Measurements from ENCODE around the gene HES2.

- TF ChIP-seq CTCF (conservative IDR thresholded peaks at IDR 0.05; ENCODE audit: low read depth, low read length) (peak; percentile 51), ELK1 (IDR thresholded peaks at IDR 0.05; ENCODE audit: borderline replicate concordance, low read depth, low read length) (no peak), POLR2A (IDR thresholded peaks at IDR 0.05; ENCODE audit: low read depth, low read length) (no peak), BHLHE40 (IDR thresholded peaks at IDR 0.05; ENCODE audit: low read depth, low read length) (peak; percentile 29; the same call in 1 of the 2 replicates), MXI1 (IDR thresholded peaks at IDR 0.05; ENCODE audit: borderline replicate concordance, low read depth, low read length) (peak; percentile 52; the same call in 1 of the 2 replicates), SMC3 (IDR thresholded peaks at IDR 0.05; ENCODE audit: low read depth, low read length) (peak; percentile 26), MAZ (IDR thresholded peaks at IDR 0.05; ENCODE audit: borderline replicate concordance, low read depth, low read length) (no peak), RCOR1 (IDR thresholded peaks at IDR 0.05; ENCODE audit: insufficient replicate concordance, low read length) (no peak), USF2 (IDR thresholded peaks at IDR 0.05; ENCODE audit: low read depth, low read length) (peak; percentile 60; the same call in 1 of the 2 replicates), CEBPB (IDR thresholded peaks at IDR 0.05; ENCODE audit: low read depth, low read length) (no peak), MAFK (IDR thresholded peaks at IDR 0.05; ENCODE audit: low read depth, low read length) (no peak), NFE2L2 (IDR thresholded peaks at IDR 0.05; ENCODE audit: low read depth, low read length) (no peak), RFX5 (IDR thresholded peaks at IDR 0.05; ENCODE audit: low read depth, low read length) (no peak), FOS (IDR thresholded peaks at IDR 0.05; ENCODE audit: low read depth, low read length) (no peak)
Observed at GRCh38 chr1:6414443-6414844, 5.3 kb downstream of the HES2 start.
